GM23338 (cell line): ENCODE results near the gene RNF135. TPM values are rescaled to one million over a fixed set of nuclear protein-coding genes. Genes with fewer than 3 reads are reported as not detected.

ENCODE experiments used
- ATAC-seq: fragments of 200-7000 bp; cut with Tn5 transposase; 3 replicates; pipeline ENCODE4 v1.9.1; 2020
- DNase-seq: peaks from one replicate; pipeline ENCODE4 v3.0.0-alpha.2; 2015; ENCODE audit warnings: low spot score
- H2AFZ ChIP-seq: fragments of 200-600 bp; sonication (generic); 2 replicates; pipeline ENCODE4 v1.8.0; 2016; ENCODE audit warnings: antibody characterized with exemption, mild to moderate bottlenecking, moderate library complexity
- H3F3A ChIP-seq: fragments of 200-600 bp; sonication (generic); replicated peaks from 2 replicates; pipeline ENCODE4 v1.8.0; 2017; ENCODE audit warnings: antibody characterized with exemption, mixed run types, low read depth
- H3K27ac ChIP-seq: fragments of 200-600 bp; sonication (generic); 2 replicates; pipeline ENCODE4 v1.6.1; 2016; ENCODE audit warnings: low read depth
- H3K27me3 ChIP-seq: fragments of 200-600 bp; sonication (generic); 2 replicates; pipeline ENCODE4 v1.8.0; 2016; ENCODE audit warnings: mild to moderate bottlenecking, mixed run types, moderate library complexity; ENCODE audit not compliant: insufficient read depth
- H3K36me3 ChIP-seq: fragments of 200-600 bp; sonication (generic); 2 replicates; pipeline ENCODE4 v1.8.0; 2016; ENCODE audit warnings: mild to moderate bottlenecking; ENCODE audit not compliant: insufficient read depth
- H3K4me1 ChIP-seq: fragments of 200-600 bp; sonication (generic); 2 replicates; pipeline ENCODE4 v1.8.0; 2016; ENCODE audit warnings: mild to moderate bottlenecking, moderate library complexity; ENCODE audit not compliant: insufficient read depth
- H3K4me2 ChIP-seq: fragments of 200-600 bp; sonication (generic); 2 replicates; pipeline ENCODE4 v1.7.1; 2017; ENCODE audit warnings: mixed run types
- H3K4me3 ChIP-seq: fragments of 200-600 bp; sonication (generic); 2 replicates; pipeline ENCODE4 v1.6.1; 2016; ENCODE audit warnings: mixed run types
- H3K79me2 ChIP-seq: fragments of 200-600 bp; sonication (generic); replicated peaks from 2 replicates; pipeline ENCODE4 v1.8.0; 2017; ENCODE audit warnings: mild to moderate bottlenecking; ENCODE audit not compliant: insufficient read depth
- H3K9me2 ChIP-seq: fragments of 200-600 bp; sonication (generic); 2 replicates; pipeline ENCODE4 v1.8.0; 2017; ENCODE audit not compliant: insufficient read depth
- H4K20me1 ChIP-seq: fragments of 200-600 bp; sonication (generic); replicated peaks from 2 replicates; pipeline ENCODE4 v1.8.0; 2017; ENCODE audit warnings: mild to moderate bottlenecking; ENCODE audit not compliant: insufficient read depth
- H3K27ac Mint-ChIP-seq: 2 replicates; pipeline ENCODE4 v1.8.0; 2020; ENCODE audit warnings: inconsistent platforms, mild to moderate bottlenecking, moderate library complexity, mixed read lengths
- H3K27me3 Mint-ChIP-seq: 3 replicates; pipeline ENCODE4 v1.8.0; 2022; ENCODE audit warnings: low read depth, mild to moderate bottlenecking, moderate library complexity, mixed read lengths, inconsistent platforms; ENCODE audit not compliant: insufficient read depth, poor library complexity
- H3K36me3 Mint-ChIP-seq: 3 replicates; pipeline ENCODE4 v1.8.0; 2021; ENCODE audit warnings: low read depth, mild to moderate bottlenecking, inconsistent platforms, moderate library complexity, mixed read lengths
- H3K4me1 Mint-ChIP-seq: 3 replicates; pipeline ENCODE4 v1.8.0; 2020; ENCODE audit warnings: mild to moderate bottlenecking, inconsistent platforms, mixed read lengths
- H3K4me3 Mint-ChIP-seq: 3 replicates; pipeline ENCODE4 v1.8.0; 2021; ENCODE audit warnings: moderate library complexity, mild to moderate bottlenecking, inconsistent platforms, mixed read lengths
- H3K9me3 Mint-ChIP-seq: 3 replicates; pipeline ENCODE4 v1.8.0; 2020; ENCODE audit warnings: moderate library complexity, mild to moderate bottlenecking, inconsistent platforms, mixed read lengths
- CTCF ChIP-seq, 2 experiments: fragments of 200-600 bp in 1 of 2; sonication (generic) in 1 of 2; conservative IDR thresholded peaks; 2 replicates each; pipeline versions ENCODE4 v1.5.1 to v1.6.1; 2016 to 2017; ENCODE audit warnings: antibody characterized with exemption in 2 of 2, low read depth in 2 of 2, mild to moderate bottlenecking in 2 of 2, moderate library complexity in 1 of 2
- ETS1 ChIP-seq: IDR thresholded peaks from 2 replicates; pipeline ENCODE4 v1.6.1; 2016; ENCODE audit warnings: antibody characterized with exemption
- EZH2phosphoT487 ChIP-seq: fragments of 200-600 bp; sonication (generic); IDR thresholded peaks from one replicate; pipeline ENCODE4 v1.8.1; 2018; ENCODE audit warnings: antibody characterized with exemption; ENCODE audit not compliant: unreplicated experiment
- POLR2AphosphoS5 ChIP-seq: IDR thresholded peaks from 2 replicates; pipeline ENCODE4 v1.6.1; 2016; ENCODE audit warnings: antibody characterized with exemption, low read depth
- STAT1 ChIP-seq: IDR thresholded peaks from one replicate; pipeline ENCODE4 v1.6.1; 2016; ENCODE audit warnings: antibody characterized with exemption; ENCODE audit not compliant: unreplicated experiment
- ZNF114 ChIP-seq: fragments of 250-450 bp; sonication (Bioruptor Pico); IDR thresholded peaks from 2 replicates; pipeline ENCODE4 v1.5.0; 2020; ENCODE audit warnings: mild to moderate bottlenecking, moderate library complexity
- ZNF462 ChIP-seq: fragments of 250-450 bp; sonication (Bioruptor Pico); IDR thresholded peaks from 2 replicates; pipeline ENCODE4 v1.5.0; 2020; ENCODE audit warnings: mild to moderate bottlenecking, moderate library complexity
- polyA plus RNA-seq: library from polyadenylated mRNA; unstranded; fragments of >200 nt; fragmentation: Nextera tagmentation; extraction: Ambion mirVana; gene quantifications from 2 replicates; pipeline ENCODE4 v1.2.1, GENCODE V29; 2016
- small RNA-seq: library from RNA; depleted of rRNA; stranded (forward); fragments of <200 nt; gene quantifications from one replicate; pipeline ENCODE3, GENCODE V24; 2014; ENCODE audit warnings: low replicate concordance
- total RNA-seq: library from RNA; depleted of rRNA; stranded (reverse); fragments of >200 nt; shearing (Covaris generic); gene quantifications from 2 replicates; pipeline ENCODE4 v1.2.3, GENCODE V29; 2014; rRNA removed

The RNF135 gene
- total and polyA plus RNA-seq, 2 experiments from 2014 or later, result 9.4 to 9.8 TPM

- TF ChIP-seq ZNF462 (CRISPR knock-in tag) (no peak), CTCF (conservative IDR thresholded peaks at IDR 0.05; ENCODE audit: low read depth in 2 of 2) (no peak), STAT1 (no peak), ETS1 (no peak), POLR2AphosphoS5 (no peak), EZH2phosphoT487 (no peak)
Measured at GRCh38 chr17:31048142-31048541, 77.3 kb downstream of the RNF135 start (continued).

GRCh38 chr17:31048780-31049179 is 77.9 kb downstream of the RNF135 start:
- no peak overlapping the region for H3K4me3 Mint-ChIP-seq
- ATAC-seq, result no peak
- Histone ChIP-seq H3K4me2 (no peak overlapping the region), H3K36me3 (no peaks in the 10 kb centered on the region), H3K27ac (no peak overlapping the region), H3K9me2 (peaks cover 2% of the 10 kb centered on the region; the same call in 1 of the 2 replicates), H3K4me3 (no peak overlapping the region), H3K79me2 (no peaks in the 10 kb centered on the region), H4K20me1 (no peaks in the 10 kb centered on the region), H2AFZ (no peak overlapping the region), H3K4me1 (no peaks in the 10 kb centered on the region), H3K27me3 (no peaks in the 10 kb centered on the region), H3F3A (no peaks in the 10 kb centered on the region)
- peaks cover 18% of the 10 kb centered on the region; the same call in 2 of the 3 replicates for H3K9me3 Mint-ChIP-seq
- no peak for DNase-seq
- peaks cover 4% of the 10 kb centered on the region for H3K27me3 Mint-ChIP-seq
- TF ChIP-seq ZNF114 (CRISPR knock-in tag), result no peak
- no peaks in the 10 kb centered on the region; the same call in 2 of the 3 replicates for H3K4me1 Mint-ChIP-seq
- no peaks in the 10 kb centered on the region; the same call in 2 of the 3 replicates for H3K36me3 Mint-ChIP-seq
- no peak overlapping the region for H3K27ac Mint-ChIP-seq

Small RNA genes within 50 kb of the gene (small RNA-seq; reads per million reads assigned to genes)
- not detected for gene AC138207.3
- gene RN7SL138P, result not detected

Other genes starting within 250 kb of the RNF135 start
- gene CRLF3, start 146.3 kb upstream of the RNF135 start, total RNA-seq, result 24.2 and 25.1 TPM in 2 replicates
- gene CRLF3, start 146.3 kb upstream of the RNF135 start, polyA plus RNA-seq, result 28.6 and 31.7 TPM in 2 replicates
- 22.7 and 24.2 TPM in 2 replicates for gene ATAD5, start 139.1 kb upstream of the RNF135 start, total RNA-seq
- gene ATAD5, start 139.1 kb upstream of the RNF135 start, polyA plus RNA-seq, result 21.1 and 30.9 TPM in 2 replicates
- gene TEFM, start 64.8 kb upstream of the RNF135 start, total RNA-seq, result 10.9 and 15.9 TPM in 2 replicates
- gene TEFM, start 64.8 kb upstream of the RNF135 start, polyA plus RNA-seq, result 29.4 and 33.3 TPM in 2 replicates
- 0.94 and 2.9 TPM in 2 replicates for gene ADAP2, start 49.1 kb upstream of the RNF135 start, total RNA-seq
- 0.80 and 0.94 TPM in 2 replicates for gene ADAP2, start 49.1 kb upstream of the RNF135 start, polyA plus RNA-seq
- 48.3 and 49.7 TPM in 2 replicates for gene NF1, start 123.9 kb downstream of the RNF135 start, total RNA-seq
- 11.9 and 16.3 TPM in 2 replicates for gene NF1, start 123.9 kb downstream of the RNF135 start, polyA plus RNA-seq